GM23338 (cell line): ENCODE results near the gene MLPH. TPM values are rescaled to one million over a fixed set of nuclear protein-coding genes. Genes with fewer than 3 reads are reported as not detected.

Experiments
- ATAC-seq: fragments of 200-7000 bp; cut with Tn5 transposase; 3 replicates; pipeline ENCODE4 v1.9.1; 2020
- DNase-seq: peaks from one replicate; pipeline ENCODE4 v3.0.0-alpha.2; 2015; ENCODE audit warnings: low spot score
- H2AFZ ChIP-seq: fragments of 200-600 bp; sonication (generic); 2 replicates; pipeline ENCODE4 v1.8.0; 2016; ENCODE audit warnings: antibody characterized with exemption, mild to moderate bottlenecking, moderate library complexity
- H3F3A ChIP-seq: fragments of 200-600 bp; sonication (generic); replicated peaks from 2 replicates; pipeline ENCODE4 v1.8.0; 2017; ENCODE audit warnings: antibody characterized with exemption, mixed run types, low read depth
- H3K27ac ChIP-seq: fragments of 200-600 bp; sonication (generic); 2 replicates; pipeline ENCODE4 v1.6.1; 2016; ENCODE audit warnings: low read depth
- H3K27me3 ChIP-seq: fragments of 200-600 bp; sonication (generic); 2 replicates; pipeline ENCODE4 v1.8.0; 2016; ENCODE audit warnings: mild to moderate bottlenecking, mixed run types, moderate library complexity; ENCODE audit not compliant: insufficient read depth
- H3K36me3 ChIP-seq: fragments of 200-600 bp; sonication (generic); 2 replicates; pipeline ENCODE4 v1.8.0; 2016; ENCODE audit warnings: mild to moderate bottlenecking; ENCODE audit not compliant: insufficient read depth
- H3K4me1 ChIP-seq: fragments of 200-600 bp; sonication (generic); 2 replicates; pipeline ENCODE4 v1.8.0; 2016; ENCODE audit warnings: mild to moderate bottlenecking, moderate library complexity; ENCODE audit not compliant: insufficient read depth
- H3K4me2 ChIP-seq: fragments of 200-600 bp; sonication (generic); 2 replicates; pipeline ENCODE4 v1.7.1; 2017; ENCODE audit warnings: mixed run types
- H3K4me3 ChIP-seq: fragments of 200-600 bp; sonication (generic); 2 replicates; pipeline ENCODE4 v1.6.1; 2016; ENCODE audit warnings: mixed run types
- H3K79me2 ChIP-seq: fragments of 200-600 bp; sonication (generic); replicated peaks from 2 replicates; pipeline ENCODE4 v1.8.0; 2017; ENCODE audit warnings: mild to moderate bottlenecking; ENCODE audit not compliant: insufficient read depth
- H3K9me2 ChIP-seq: fragments of 200-600 bp; sonication (generic); 2 replicates; pipeline ENCODE4 v1.8.0; 2017; ENCODE audit not compliant: insufficient read depth
- H4K20me1 ChIP-seq: fragments of 200-600 bp; sonication (generic); replicated peaks from 2 replicates; pipeline ENCODE4 v1.8.0; 2017; ENCODE audit warnings: mild to moderate bottlenecking; ENCODE audit not compliant: insufficient read depth
- H3K27ac Mint-ChIP-seq: 2 replicates; pipeline ENCODE4 v1.8.0; 2020; ENCODE audit warnings: inconsistent platforms, mild to moderate bottlenecking, moderate library complexity, mixed read lengths
- H3K27me3 Mint-ChIP-seq: 3 replicates; pipeline ENCODE4 v1.8.0; 2022; ENCODE audit warnings: low read depth, mild to moderate bottlenecking, moderate library complexity, mixed read lengths, inconsistent platforms; ENCODE audit not compliant: insufficient read depth, poor library complexity
- H3K36me3 Mint-ChIP-seq: 3 replicates; pipeline ENCODE4 v1.8.0; 2021; ENCODE audit warnings: low read depth, mild to moderate bottlenecking, inconsistent platforms, moderate library complexity, mixed read lengths
- H3K4me1 Mint-ChIP-seq: 3 replicates; pipeline ENCODE4 v1.8.0; 2020; ENCODE audit warnings: mild to moderate bottlenecking, inconsistent platforms, mixed read lengths
- H3K4me3 Mint-ChIP-seq: 3 replicates; pipeline ENCODE4 v1.8.0; 2021; ENCODE audit warnings: moderate library complexity, mild to moderate bottlenecking, inconsistent platforms, mixed read lengths
- H3K9me3 Mint-ChIP-seq: 3 replicates; pipeline ENCODE4 v1.8.0; 2020; ENCODE audit warnings: moderate library complexity, mild to moderate bottlenecking, inconsistent platforms, mixed read lengths
- CTCF ChIP-seq, 2 experiments: fragments of 200-600 bp in 1 of 2; sonication (generic) in 1 of 2; conservative IDR thresholded peaks; 2 replicates each; pipeline versions ENCODE4 v1.5.1 to v1.6.1; 2016 to 2017; ENCODE audit warnings: antibody characterized with exemption in 2 of 2, low read depth in 2 of 2, mild to moderate bottlenecking in 2 of 2, moderate library complexity in 1 of 2
- ETS1 ChIP-seq: IDR thresholded peaks from 2 replicates; pipeline ENCODE4 v1.6.1; 2016; ENCODE audit warnings: antibody characterized with exemption
- EZH2 ChIP-seq: fragments of 200-600 bp; sonication (generic); IDR thresholded peaks from one replicate; pipeline ENCODE4 v1.8.0; 2017; ENCODE audit warnings: antibody characterized with exemption, mild to moderate bottlenecking, low read depth; ENCODE audit not compliant: unreplicated experiment
- EZH2phosphoT487 ChIP-seq: fragments of 200-600 bp; sonication (generic); IDR thresholded peaks from one replicate; pipeline ENCODE4 v1.8.1; 2018; ENCODE audit warnings: antibody characterized with exemption; ENCODE audit not compliant: unreplicated experiment
- JUNB ChIP-seq: IDR thresholded peaks from one replicate; pipeline ENCODE4 v1.6.1; 2016; ENCODE audit warnings: antibody characterized with exemption; ENCODE audit not compliant: unreplicated experiment
- POLR2AphosphoS5 ChIP-seq: IDR thresholded peaks from 2 replicates; pipeline ENCODE4 v1.6.1; 2016; ENCODE audit warnings: antibody characterized with exemption, low read depth
- STAT1 ChIP-seq: IDR thresholded peaks from one replicate; pipeline ENCODE4 v1.6.1; 2016; ENCODE audit warnings: antibody characterized with exemption; ENCODE audit not compliant: unreplicated experiment
- ZNF114 ChIP-seq: fragments of 250-450 bp; sonication (Bioruptor Pico); IDR thresholded peaks from 2 replicates; pipeline ENCODE4 v1.5.0; 2020; ENCODE audit warnings: mild to moderate bottlenecking, moderate library complexity
- ZNF331 ChIP-seq: fragments of 250-450 bp; sonication (Bioruptor Pico); IDR thresholded peaks from 2 replicates; pipeline ENCODE4 v1.5.0; 2020; ENCODE audit warnings: low read depth, mild to moderate bottlenecking, moderate library complexity
- ZNF462 ChIP-seq: fragments of 250-450 bp; sonication (Bioruptor Pico); IDR thresholded peaks from 2 replicates; pipeline ENCODE4 v1.5.0; 2020; ENCODE audit warnings: mild to moderate bottlenecking, moderate library complexity
- polyA plus RNA-seq: library from polyadenylated mRNA; unstranded; fragments of >200 nt; fragmentation: Nextera tagmentation; extraction: Ambion mirVana; gene quantifications from 2 replicates; pipeline ENCODE4 v1.2.1, GENCODE V29; 2016
- total RNA-seq: library from RNA; depleted of rRNA; stranded (reverse); fragments of >200 nt; shearing (Covaris generic); gene quantifications from 2 replicates; pipeline ENCODE4 v1.2.3, GENCODE V29; 2014

MLPH gene
- total and polyA plus RNA-seq, 2 experiments from 2014 or later, result 13.6 to 16.5 TPM

- Histone ChIP-seq H3K4me1 (no peaks in the 10 kb centered on the region), H4K20me1 (no peaks in the 10 kb centered on the region), H3K9me2 (no peaks in the 10 kb centered on the region), H3K79me2 (no peaks in the 10 kb centered on the region), H3F3A (no peaks in the 10 kb centered on the region), H2AFZ (no peak overlapping the region), H3K27me3 (no peaks in the 10 kb centered on the region), H3K36me3 (no peaks in the 10 kb centered on the region), H3K27ac (no peak overlapping the region), H3K4me3 (no peak overlapping the region), H3K4me2 (no peak overlapping the region)
- ATAC-seq (no peak), DNase-seq (no peak)
- Mint-ChIP-seq H3K27me3 (peaks cover 5% of the 10 kb centered on the region), H3K27ac (no peak overlapping the region), H3K4me1 (peaks cover 17% of the 10 kb centered on the region), H3K36me3 (no peaks in the 10 kb centered on the region; the same call in 2 of the 3 replicates), H3K4me3 (no peak overlapping the region), H3K9me3 (peaks cover 1% of the 10 kb centered on the region; the same call in 1 of the 3 replicates)
- TF ChIP-seq POLR2AphosphoS5 (no peak), ZNF331 (CRISPR knock-in tag) (no peak), STAT1 (no peak), EZH2 (no peak), ZNF114 (no peak), CTCF (conservative IDR thresholded peaks at IDR 0.05; ENCODE audit: low read depth in 2 of 2) (no peak), EZH2phosphoT487 (no peak)
These were observed 49.6 kb downstream of the MLPH start for GRCh38 chr2:237536617-237537016.

GRCh38 chr2:237538001-237538720 lies 51.1 kb downstream of the MLPH start:
- Histone ChIP-seq H3K27ac (no peak overlapping the region), H3F3A (no peaks in the 10 kb centered on the region)
- no peak overlapping the region for H3K27ac Mint-ChIP-seq
- TF ChIP-seq JUNB (no peak), ZNF462 (CRISPR knock-in tag) (no peak), EZH2 (no peak), ETS1 (no peak), ZNF114 (no peak)

More at GRCh38 chr2:237538001-237538720, 51.1 kb downstream of the MLPH start:
- H3K4me3 Mint-ChIP-seq, result no peak overlapping the region
- peaks cover 3% of the 10 kb centered on the region; the same call in 1 of the 3 replicates for H3K9me3 Mint-ChIP-seq
- no peaks in the 10 kb centered on the region for H4K20me1 ChIP-seq
- H3K4me2 ChIP-seq, result no peak overlapping the region
- no peaks in the 10 kb centered on the region for H3K36me3 ChIP-seq
- H3K4me1 ChIP-seq, result no peaks in the 10 kb centered on the region
- no peak overlapping the region for H3K4me3 ChIP-seq
- H3K36me3 Mint-ChIP-seq, result no peaks in the 10 kb centered on the region; the same call in 2 of the 3 replicates
- H3K9me2 ChIP-seq, result no peaks in the 10 kb centered on the region
- DNase-seq (peak; percentile 39), ATAC-seq (no peak)
- H3K27me3 ChIP-seq, result no peaks in the 10 kb centered on the region
- H3K79me2 ChIP-seq, result no peaks in the 10 kb centered on the region
- H2AFZ ChIP-seq, result no peak overlapping the region
- H3K27me3 Mint-ChIP-seq, result peaks cover 5% of the 10 kb centered on the region
- H3K4me1 Mint-ChIP-seq, result peaks cover 7% of the 10 kb centered on the region
